Nephron progenitor cell (in vitro differentiated cells): ENCODE data around the gene H2AZ2.

ENCODE experiments used
- DNase-seq: peaks from one replicate; pipeline ENCODE4 v3.0.0; 2021
- H3K27ac Mint-ChIP-seq: 2 replicates; pipeline ENCODE4 v1.8.0; 2021; ENCODE audit warnings: mild to moderate bottlenecking, moderate library complexity, mixed read lengths
- H3K27me3 Mint-ChIP-seq: 2 replicates; pipeline ENCODE4 v1.8.0; 2021; ENCODE audit warnings: mild to moderate bottlenecking, low read depth, mixed read lengths; ENCODE audit not compliant: poor library complexity
- H3K36me3 Mint-ChIP-seq: 2 replicates; pipeline ENCODE4 v1.8.0; 2021; ENCODE audit warnings: low read depth, mixed read lengths
- H3K4me1 Mint-ChIP-seq: 2 replicates; pipeline ENCODE4 v1.8.0; 2021; ENCODE audit warnings: mixed read lengths
- H3K4me3 Mint-ChIP-seq: 2 replicates; pipeline ENCODE4 v1.8.0; 2021; ENCODE audit warnings: mild to moderate bottlenecking, moderate library complexity, mixed read lengths
- H3K9me3 Mint-ChIP-seq: 2 replicates; pipeline ENCODE4 v1.8.0; 2021; ENCODE audit warnings: mild to moderate bottlenecking, moderate library complexity, mixed read lengths
- CTCF ChIP-seq: fragments of 200-600 bp; sonication (generic); IDR thresholded peaks from 2 replicates; pipeline ENCODE4 v1.5.0; 2021; ENCODE audit warnings: antibody characterized with exemption

The H2AZ2 gene

GRCh38 chr7:44801890-44802289, 46.0 kb downstream of the H2AZ2 start:
- DNase-seq, result no peak
- H3K9me3 Mint-ChIP-seq, result no peaks in the 10 kb centered on the region
- H3K36me3 Mint-ChIP-seq, result peaks cover 53% of the 10 kb centered on the region
- no peak for TF ChIP-seq CTCF
- no peaks in the 10 kb centered on the region for H3K27me3 Mint-ChIP-seq
- no peak overlapping the region for H3K4me3 Mint-ChIP-seq
- peaks cover 23% of the 10 kb centered on the region for H3K4me1 Mint-ChIP-seq
- H3K27ac Mint-ChIP-seq, result peak overlapping the region; percentile 93

GRCh38 chr7:44799939-44800338, 47.9 kb downstream of the H2AZ2 start:
- peak overlapping the region; percentile 88 for H3K27ac Mint-ChIP-seq
- no peaks in the 10 kb centered on the region for H3K9me3 Mint-ChIP-seq
- no peak for TF ChIP-seq CTCF
- DNase-seq, result no peak
- peaks cover 53% of the 10 kb centered on the region for H3K36me3 Mint-ChIP-seq
- H3K4me3 Mint-ChIP-seq, result peak overlapping the region; percentile 12
- H3K27me3 Mint-ChIP-seq, result no peaks in the 10 kb centered on the region
- peaks cover 23% of the 10 kb centered on the region for H3K4me1 Mint-ChIP-seq

- TF ChIP-seq CTCF, result no peak
- Mint-ChIP-seq H3K4me1 (peaks cover 23% of the 10 kb centered on the region), H3K36me3 (peaks cover 53% of the 10 kb centered on the region), H3K27me3 (no peaks in the 10 kb centered on the region), H3K4me3 (peak overlapping the region; percentile 99), H3K9me3 (no peaks in the 10 kb centered on the region), H3K27ac (no peak overlapping the region)
- no peak for DNase-seq
Measured at GRCh38 chr7:44798649-44799305, 49.1 kb downstream of the H2AZ2 start.

GRCh38 chr7:44797329-44798258, 50.3 kb downstream of the H2AZ2 start:
- H3K27me3 Mint-ChIP-seq, result no peaks in the 10 kb centered on the region

GRCh38 chr7:44796504-44797328, 51.2 kb downstream of the H2AZ2 start, which contains the start of gene PPIA:
TSS of gene PPIA (plus strand) at chr7:44796681. CDS start at chr7:44796725, 44 bp downstream.
- no peak for TF ChIP-seq CTCF
- Mint-ChIP-seq H3K4me1 (peaks cover 23% of the 10 kb centered on the region), H3K36me3 (peaks cover 38% of the 10 kb centered on the region), H3K27ac (peak within 1 kb of the TSS; percentile 96), H3K9me3 (no peaks in the 10 kb centered on the region), H3K4me3 (peak within 1 kb of the TSS; percentile 99), H3K27me3 (no peaks in the 10 kb centered on the region)
- peak; percentile 98 for DNase-seq

More at GRCh38 chr7:44797329-44798258, 50.3 kb downstream of the H2AZ2 start:
- Mint-ChIP-seq H3K4me1 (peaks cover 23% of the 10 kb centered on the region), H3K9me3 (no peaks in the 10 kb centered on the region), H3K27ac (peak overlapping the region; percentile 93), H3K36me3 (peaks cover 47% of the 10 kb centered on the region), H3K4me3 (peak overlapping the region; percentile 99)
- DNase-seq, result peak; percentile 74
- peak; percentile 32 for TF ChIP-seq CTCF
